GM12892 (cell line): ENCODE measurements around the gene DLST.
"Not testable (repeated sequence)": the region's sequence is repeated elsewhere in the genome, so short reads cannot be mapped to it uniquely, and the experiment has no call there.

Experiments used
- DNase-seq: peaks from one replicate; pipeline ENCODE4 v3.0.0; 2011; ENCODE audit not compliant: insufficient read length
- FAIRE-seq: peaks from 2 replicates; lab custom pipeline; 2011; peaks lifted over from hg19 to GRCh38; lab: Jason Lieb, UNC
- POLR2A ChIP-seq: IDR thresholded peaks from 2 replicates; pipeline ENCODE4 v1.6.1; 2011; ENCODE audit warnings: low read depth, low read length, control low read depth
- POLR2AphosphoS5 ChIP-seq: IDR thresholded peaks from 2 replicates; pipeline ENCODE4 v1.6.1; 2011; ENCODE audit warnings: low read depth, low read length, control low read depth
- TAF1 ChIP-seq: IDR thresholded peaks from 2 replicates; pipeline ENCODE4 v1.6.1; 2011; ENCODE audit warnings: low read depth, mild to moderate bottlenecking, control low read depth, low read length, borderline replicate concordance

The DLST gene

DNA sequence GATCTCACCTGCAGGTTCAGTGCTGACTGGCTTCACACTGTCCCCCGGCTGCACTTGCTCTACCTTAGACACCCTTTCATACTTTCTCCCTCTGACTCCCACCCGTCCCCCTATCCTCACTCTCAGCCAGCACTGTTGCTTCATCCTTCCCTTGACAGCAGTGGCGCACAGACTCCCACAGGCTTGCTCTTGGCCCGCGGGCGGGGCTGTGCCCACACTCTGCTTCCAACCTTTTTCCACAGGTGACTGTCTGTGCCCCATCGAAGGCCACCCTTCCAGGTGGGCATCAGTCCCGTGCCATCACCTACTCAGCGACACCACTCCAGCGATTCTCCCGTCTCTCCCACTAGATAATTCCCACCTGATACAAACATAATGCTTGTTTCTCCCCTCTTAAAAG lies 42.3 kb downstream of the DLST start:
- FAIRE-seq = no peak
- TF ChIP-seq POLR2AphosphoS5 (no peak), TAF1 (no peak), POLR2A (no peak)
- DNase-seq = no peak

DNA sequence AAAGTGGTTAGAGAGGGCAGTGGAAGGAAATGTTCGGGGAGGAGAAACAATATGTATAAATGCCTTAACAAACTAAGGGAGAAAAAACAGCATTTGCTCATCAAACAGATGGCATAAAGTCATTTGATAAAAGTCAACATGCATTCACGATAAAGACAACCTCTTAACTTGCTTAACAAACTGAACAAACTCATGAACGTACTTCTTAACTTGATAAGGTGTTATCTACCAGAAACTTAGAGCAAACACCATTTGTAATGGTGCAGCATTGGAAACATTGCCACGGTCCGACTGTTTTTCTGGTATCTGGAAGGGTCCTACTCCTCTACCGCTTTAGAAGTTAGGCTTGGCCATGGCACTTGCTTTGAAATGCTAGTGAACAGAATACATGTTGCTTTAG lies 45.5 kb downstream of the DLST start:
- FAIRE-seq = no peak
- DNase-seq = no peak
- TF ChIP-seq POLR2A = no peak
- no peak for TF ChIP-seq POLR2AphosphoS5
- TF ChIP-seq TAF1 = no peak

DNA sequence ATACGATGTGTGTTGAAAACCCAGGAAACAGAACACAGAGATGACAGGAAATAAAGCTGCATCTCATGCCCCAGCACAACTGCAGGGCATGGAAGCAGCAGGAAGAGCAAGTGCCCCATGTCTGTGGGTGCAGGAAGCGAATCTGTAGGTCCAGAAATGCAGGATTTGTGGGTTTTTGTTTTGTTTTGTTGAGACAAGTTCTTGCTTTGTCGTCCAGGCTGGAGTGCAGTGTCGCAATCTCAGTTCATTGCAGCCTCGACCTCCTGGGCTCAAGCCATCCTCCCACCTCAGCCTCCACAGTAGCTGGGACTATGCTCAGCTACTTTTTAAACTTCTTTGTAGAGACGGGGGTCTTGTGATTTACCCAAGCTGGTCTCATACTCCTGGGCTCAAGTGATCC lies 47.5 kb downstream of the DLST start:
- DNase-seq = no peak
- no peak for TF ChIP-seq TAF1
- TF ChIP-seq POLR2A = no peak
- no peak for TF ChIP-seq POLR2AphosphoS5

DNA sequence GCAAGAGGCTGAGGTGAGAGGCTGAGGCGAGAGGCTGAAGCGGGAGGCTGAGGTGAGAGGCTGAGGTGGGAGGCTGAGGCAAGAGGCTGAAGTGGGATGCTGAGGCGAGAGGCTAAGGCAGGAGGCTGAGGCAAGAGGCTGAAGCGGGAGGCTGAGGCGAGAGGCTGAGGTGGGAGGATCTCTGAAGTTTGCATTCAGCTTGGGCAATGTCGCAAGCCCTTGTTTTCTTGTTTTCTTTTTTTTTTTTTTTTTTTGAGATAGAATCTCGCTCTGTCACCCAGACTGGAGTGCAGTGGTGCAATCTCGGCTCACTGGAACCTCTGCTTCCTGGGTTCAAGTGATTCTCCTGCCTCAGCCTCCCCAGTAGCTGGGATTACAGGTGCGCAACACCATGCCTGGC lies 50.0 kb downstream of the DLST start:
- FAIRE-seq = not testable (repeated sequence)

More for the DNA sequence above, 47.5 kb downstream of the DLST start:
- no peak for FAIRE-seq

DNA sequence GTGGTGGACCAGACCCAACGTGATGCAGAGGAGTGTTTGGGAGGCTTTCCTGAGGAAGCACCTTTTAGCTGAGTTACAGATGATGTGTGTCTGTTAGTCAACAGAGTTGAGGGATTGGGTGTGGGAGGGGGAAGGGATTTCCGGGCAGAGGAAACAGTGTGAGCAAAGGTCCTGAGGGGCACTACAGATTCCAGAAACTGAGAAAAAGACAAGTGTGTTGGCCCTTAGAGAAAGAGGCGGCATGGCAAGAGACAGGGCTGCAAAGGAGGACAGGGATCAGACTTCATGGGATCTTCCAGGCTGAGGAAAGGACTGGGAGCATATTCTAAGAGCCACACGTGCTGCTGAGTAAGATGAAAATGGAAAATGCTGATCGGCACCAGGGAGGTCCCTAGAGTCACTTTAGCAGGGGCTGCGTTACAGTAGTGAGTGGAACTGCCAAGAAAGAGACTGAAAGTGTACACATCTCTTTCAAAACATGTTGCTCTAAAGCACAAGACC lies 50.7 kb downstream of the DLST start:
- FAIRE-seq (no peak), DNase-seq (no peak)
- no peak for TF ChIP-seq POLR2AphosphoS5

More for the DNA sequence above, 50.0 kb downstream of the DLST start:
- not testable (repeated sequence) for DNase-seq

DNA sequence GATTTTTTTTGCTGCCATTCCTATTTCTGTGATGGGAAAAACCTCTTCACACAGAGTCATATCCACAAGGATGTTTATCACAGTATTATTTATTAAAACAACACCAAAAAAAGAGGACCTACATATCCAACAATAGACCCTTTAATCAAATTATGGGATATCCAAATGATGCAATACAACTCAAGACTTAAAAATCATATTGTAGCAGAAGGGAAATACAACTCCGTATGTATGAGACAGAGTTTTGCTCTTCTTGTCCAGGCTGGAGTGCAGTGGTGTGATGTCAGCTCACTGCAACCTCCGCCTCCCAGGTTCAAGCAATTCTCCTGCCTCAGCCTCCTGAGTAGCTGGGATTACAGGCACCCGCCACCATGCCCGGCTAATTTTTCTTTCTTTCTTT lies 51.2 kb downstream of the DLST start:
- FAIRE-seq, DNase-seq: not testable (repeated sequence)

DNA sequence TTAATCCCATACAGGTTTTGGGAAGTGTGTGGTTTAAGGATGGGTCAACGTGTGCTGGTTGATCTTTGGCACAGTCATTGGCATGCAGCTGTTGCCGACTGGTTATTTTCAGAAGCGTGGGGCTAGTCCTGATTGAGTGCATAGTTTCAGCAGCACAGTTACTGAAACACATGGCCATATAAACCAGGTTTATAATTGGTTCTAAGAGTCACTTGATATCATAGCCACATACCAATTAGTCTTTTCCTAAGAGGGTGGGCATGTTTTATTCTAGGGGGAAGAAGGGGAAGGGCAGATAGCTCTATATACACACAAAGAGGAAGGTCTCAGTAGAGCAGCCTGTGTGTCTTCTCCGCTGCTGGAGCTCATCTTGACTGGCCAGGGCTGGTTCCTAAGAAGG lies 52.3 kb downstream of the DLST start:
- no peak for DNase-seq
- TF ChIP-seq TAF1 = no peak
- no peak for TF ChIP-seq POLR2A
- no peak for TF ChIP-seq POLR2AphosphoS5
- FAIRE-seq = no peak

DNA sequence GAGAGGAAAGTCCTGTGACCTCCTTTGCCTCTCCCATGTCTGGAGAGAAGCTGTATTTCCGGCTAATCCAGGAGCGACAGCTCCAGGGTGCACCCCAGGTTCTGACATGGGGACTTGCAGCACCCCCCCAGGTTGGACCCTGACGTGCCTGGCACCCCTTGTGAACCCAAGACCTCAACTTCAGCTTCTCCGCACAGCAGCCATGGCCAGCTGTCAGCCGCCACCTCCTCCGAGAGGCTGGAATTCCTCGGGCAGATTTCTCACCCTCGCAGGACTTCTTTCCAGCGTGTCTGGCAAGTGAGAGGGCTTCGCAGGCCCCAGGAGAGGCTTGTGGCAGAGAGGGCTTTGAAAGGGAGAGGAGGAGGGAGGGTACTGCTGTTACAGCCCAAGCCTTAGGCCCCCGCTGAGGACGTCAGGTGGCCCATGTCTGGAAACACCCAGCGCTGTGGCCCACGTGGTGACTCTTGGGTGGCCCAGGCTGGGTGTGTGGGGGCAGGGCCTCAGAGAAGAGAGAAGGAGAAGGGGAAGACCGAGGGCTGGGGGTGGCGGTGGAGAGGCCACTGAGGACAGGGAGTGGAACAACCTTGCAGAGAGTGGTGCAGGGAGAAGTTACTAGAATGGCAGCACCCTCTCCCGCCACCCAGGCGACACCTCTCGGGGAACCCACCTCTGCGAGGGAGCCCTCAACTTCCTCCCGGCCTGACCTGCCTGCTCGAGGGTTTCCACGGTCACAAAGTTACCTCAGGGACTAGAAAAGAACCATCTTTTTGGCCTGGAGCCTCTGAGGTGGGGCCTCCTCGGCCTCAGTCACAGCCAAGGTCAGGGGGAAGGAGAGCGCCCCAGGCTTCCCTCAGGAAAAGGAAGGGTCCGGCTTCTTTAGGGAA lies 53.0 kb downstream of the DLST start:
- no peak for FAIRE-seq
- TF ChIP-seq TAF1 (no peak), POLR2AphosphoS5 (no peak), POLR2A (no peak)
- DNase-seq = no peak

DNA sequence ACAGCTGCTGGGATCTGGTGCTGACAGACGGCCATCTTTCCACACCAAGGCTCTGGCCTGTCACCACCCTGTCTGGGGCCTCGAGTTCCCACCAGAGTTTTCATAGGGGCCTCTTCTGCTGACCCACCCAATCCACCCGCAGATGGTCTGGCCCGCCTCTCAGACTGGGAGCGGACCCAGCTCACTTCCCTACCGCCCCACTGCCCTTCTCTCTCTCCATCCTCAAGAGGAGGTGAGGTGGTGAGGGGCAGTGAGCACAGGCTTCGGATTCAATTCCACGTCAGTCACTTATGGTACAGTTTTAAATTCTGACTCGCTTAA lies 53.6 kb downstream of the DLST start:
- FAIRE-seq = no peak
- no peak for TF ChIP-seq POLR2A
- TF ChIP-seq POLR2AphosphoS5 = no peak
- TF ChIP-seq TAF1 = no peak
- no peak for DNase-seq

DNA sequence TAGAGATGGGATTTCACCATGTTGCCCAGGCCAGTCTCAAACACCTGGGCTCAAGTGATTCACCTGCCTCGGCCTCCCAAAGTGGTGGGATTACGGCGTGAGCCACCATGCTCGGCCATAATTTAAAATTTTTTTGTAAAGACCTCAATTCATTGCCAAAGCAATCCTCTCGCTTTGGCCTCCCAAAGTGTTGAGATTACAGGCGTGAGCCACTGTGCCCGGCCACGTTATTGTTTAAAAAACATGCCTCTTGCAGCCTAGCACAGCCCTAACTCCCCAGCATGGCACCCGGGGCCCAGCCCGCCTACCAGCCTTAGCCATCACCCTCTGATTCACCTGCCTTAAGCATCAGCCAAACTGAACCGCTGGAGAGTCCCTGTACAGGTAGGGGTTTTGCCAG lies 54.4 kb downstream of the DLST start:
- no peak for DNase-seq
- no peak for FAIRE-seq
- no peak for TF ChIP-seq TAF1
- no peak for TF ChIP-seq POLR2A

DNA sequence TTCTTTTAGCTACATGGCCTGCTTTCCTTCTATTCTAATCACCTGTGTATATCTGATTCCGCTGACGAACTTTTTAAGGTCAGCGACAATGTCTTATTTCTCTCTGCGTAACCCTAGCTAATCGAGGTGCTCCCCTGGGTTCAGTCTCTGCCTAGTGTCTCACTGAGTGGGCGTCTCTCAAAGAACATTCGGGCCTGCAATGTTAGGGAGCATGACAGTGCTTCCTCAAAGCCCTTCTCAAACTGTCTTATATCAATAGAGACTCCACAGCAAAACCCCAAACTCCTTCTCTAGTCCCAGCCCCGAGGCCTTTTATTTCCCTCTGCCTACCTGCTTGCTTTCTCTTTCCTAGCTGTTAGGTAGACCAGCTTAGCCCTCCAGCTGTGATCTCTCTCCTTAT lies 55.0 kb downstream of the DLST start:
- DNase-seq (no peak), FAIRE-seq (no peak)
- no peak for TF ChIP-seq POLR2AphosphoS5
- no peak for TF ChIP-seq TAF1
- TF ChIP-seq POLR2A = no peak

DNA sequence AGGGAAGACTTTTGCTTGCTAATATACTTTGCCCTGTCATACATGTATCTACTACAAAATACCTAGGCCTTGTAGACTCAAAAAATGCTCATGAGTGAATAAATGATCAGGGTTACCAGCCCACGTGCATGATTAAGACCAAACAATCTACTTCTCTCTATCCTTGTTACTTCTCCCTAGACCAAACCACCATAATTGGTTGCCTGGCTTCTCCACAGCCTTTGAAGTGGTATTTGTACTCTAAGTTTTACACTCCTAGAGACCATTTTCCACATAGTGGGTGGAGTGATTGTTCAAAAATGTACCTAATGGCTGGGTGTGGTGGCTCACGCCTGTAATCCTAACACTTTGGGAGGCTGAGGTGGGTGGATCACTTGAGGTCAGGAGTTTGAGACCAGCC lies 55.5 kb downstream of the DLST start:
- TF ChIP-seq POLR2A = no peak
- TF ChIP-seq POLR2AphosphoS5 = no peak
- no peak for TF ChIP-seq TAF1
- DNase-seq (no peak), FAIRE-seq (no peak)
